Panc1 (cell line): ENCODE measurements around the gene ACTL7B. TPM values are rescaled to one million over a fixed set of nuclear protein-coding genes. Genes with fewer than 3 reads are reported as not detected.

Experiments
- ATAC-seq: fragments of 200-7000 bp; cut with Tn5 transposase; 2 replicates; pipeline ENCODE4 v1.9.1; 2020; ENCODE audit warnings: mild to moderate bottlenecking, moderate library complexity
- BruUV-seq: library from RNA; stranded (reverse); fragments of 400-500 nt; replicated peaks from 2 replicates; lab custom pipeline; 2021; lab: Mats Ljungman, UMichigan
- CTCF ChIA-PET: fragments of 300-600 bp; sonication (Branson Sonifier 250); formaldehyde crosslinking; loops from one replicate; lab custom pipeline; 2022; ENCODE audit warnings: antibody characterized with exemption; lab: Charles Lee
- POLR2A ChIA-PET: fragments of 300-600 bp; sonication (Branson Sonifier 250); formaldehyde crosslinking; loops from one replicate; lab custom pipeline; 2022; ENCODE audit warnings: antibody characterized with exemption; lab: Charles Lee
- DNase-seq: peaks from one replicate; pipeline ENCODE4 v3.0.0-alpha.2; 2010; ENCODE audit warnings: low read depth, low spot score
- H3K27ac ChIP-seq: 2 replicates; pipeline ENCODE4 v1.5.1; 2011; ENCODE audit warnings: mild to moderate bottlenecking, low read length, inconsistent platforms
- H3K27me3 ChIP-seq: fragments of 200-500 bp; sonication (Bioruptor generic); 2 replicates; pipeline ENCODE4 v1.6.0; 2014; ENCODE audit warnings: low read length, inconsistent platforms; ENCODE audit not compliant: control insufficient read depth, insufficient read depth
- H3K36me3 ChIP-seq: fragments of 200-500 bp; sonication (Bioruptor generic); 2 replicates; pipeline ENCODE4 v1.5.1; 2014; ENCODE audit warnings: inconsistent platforms, mild to moderate bottlenecking, low read length, moderate library complexity; ENCODE audit not compliant: control insufficient read depth, insufficient read depth
- H3K4me1 ChIP-seq: 2 replicates; pipeline ENCODE4 v1.5.1; 2011; ENCODE audit warnings: inconsistent platforms, mild to moderate bottlenecking, low read length, moderate library complexity; ENCODE audit not compliant: control insufficient read depth, insufficient read depth
- H3K4me3 ChIP-seq, 2 experiments: 2 replicates each; pipeline ENCODE4 v1.5.1; 2011 to 2012; ENCODE audit warnings: low read depth in 2 of 2, low read length in 2 of 2, mild to moderate bottlenecking in 2 of 2, inconsistent platforms in 1 of 2, moderate library complexity in 1 of 2
- H3K9me3 ChIP-seq: fragments of 200-500 bp; sonication (Bioruptor generic); 2 replicates; pipeline ENCODE4 v1.5.1; 2014; ENCODE audit warnings: low read depth, mild to moderate bottlenecking, inconsistent platforms, low read length, moderate library complexity; ENCODE audit not compliant: control insufficient read depth, insufficient read depth
- POLR2AphosphoS5 ChIP-seq: IDR thresholded peaks from 2 replicates; pipeline ENCODE4 v1.6.1; 2012; ENCODE audit warnings: mild to moderate bottlenecking, low read depth, low read length, moderate library complexity
- SIN3A ChIP-seq: IDR thresholded peaks from 2 replicates; pipeline ENCODE4 v1.6.1; 2012; ENCODE audit warnings: low read depth, mild to moderate bottlenecking, low read length, moderate library complexity, borderline replicate concordance; ENCODE audit not compliant: insufficient read depth
- TCF7L2 ChIP-seq: IDR thresholded peaks from 2 replicates; pipeline ENCODE4 v1.6.1; 2011; ENCODE audit warnings: mild to moderate bottlenecking, low read depth, low read length, inconsistent platforms
- in situ Hi-C: cut with HindIII; loops from 2 replicates; pipeline ENCODE4 v1.10.0; 2016; ENCODE audit warnings: low sequenced_read_pairs, low pct_unique_long_range_greater_than_20kb
- intact Hi-C: fragments of 100-400 bp; cut with micrococcal nuclease; formaldehyde crosslinking; loops from one replicate; pipeline ENCODE4 v1.10.0; 2022; ENCODE audit not compliant: unreplicated experiment
- total RNA-seq: library from RNA; stranded (reverse); gene quantifications from one replicate; pipeline ENCODE4 v1.2.1, GENCODE V29; 2021; ENCODE audit not compliant: unreplicated experiment
- TF ChIP-seq, protein P1 (sequence below): fragments of 450-650 bp; IDR thresholded peaks from 2 replicates; pipeline ENCODE4 v1.5.1; 2017; ENCODE audit warnings: mild to moderate bottlenecking
- TF ChIP-seq, protein P2 (sequence below), 2 experiments: IDR thresholded peaks; 2 replicates each; pipeline ENCODE4 v1.6.1; 2011 to 2012; ENCODE audit warnings: low read depth in 2 of 2, control low read depth in 1 of 2, low read length in 1 of 2, mild to moderate bottlenecking in 1 of 2, moderate library complexity in 1 of 2; ENCODE audit not compliant: insufficient read depth in 1 of 2

The ACTL7B gene
- total RNA-seq, 1 experiment from 2014 or later: not detected

GRCh38 chr9:108904161-108904560, 48.4 kb upstream of the ACTL7B start:
- H3K27ac ChIP-seq: no peak overlapping the region
- H3K36me3 ChIP-seq: peaks cover 5% of the 10 kb centered on the region
- H3K4me1 ChIP-seq: no peaks in the 10 kb centered on the region
- no peak for ATAC-seq
- no peak for DNase-seq
- H3K27me3 ChIP-seq: no peaks in the 10 kb centered on the region
- TF ChIP-seq POLR2AphosphoS5 (no peak), SIN3A (no peak), TCF7L2 (no peak)
- TF ChIP-seq, protein P1, sequence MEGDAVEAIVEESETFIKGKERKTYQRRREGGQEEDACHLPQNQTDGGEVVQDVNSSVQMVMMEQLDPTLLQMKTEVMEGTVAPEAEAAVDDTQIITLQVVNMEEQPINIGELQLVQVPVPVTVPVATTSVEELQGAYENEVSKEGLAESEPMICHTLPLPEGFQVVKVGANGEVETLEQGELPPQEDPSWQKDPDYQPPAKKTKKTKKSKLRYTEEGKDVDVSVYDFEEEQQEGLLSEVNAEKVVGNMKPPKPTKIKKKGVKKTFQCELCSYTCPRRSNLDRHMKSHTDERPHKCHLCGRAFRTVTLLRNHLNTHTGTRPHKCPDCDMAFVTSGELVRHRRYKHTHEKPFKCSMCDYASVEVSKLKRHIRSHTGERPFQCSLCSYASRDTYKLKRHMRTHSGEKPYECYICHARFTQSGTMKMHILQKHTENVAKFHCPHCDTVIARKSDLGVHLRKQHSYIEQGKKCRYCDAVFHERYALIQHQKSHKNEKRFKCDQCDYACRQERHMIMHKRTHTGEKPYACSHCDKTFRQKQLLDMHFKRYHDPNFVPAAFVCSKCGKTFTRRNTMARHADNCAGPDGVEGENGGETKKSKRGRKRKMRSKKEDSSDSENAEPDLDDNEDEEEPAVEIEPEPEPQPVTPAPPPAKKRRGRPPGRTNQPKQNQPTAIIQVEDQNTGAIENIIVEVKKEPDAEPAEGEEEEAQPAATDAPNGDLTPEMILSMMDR: no peak
- TF ChIP-seq, protein P2, sequence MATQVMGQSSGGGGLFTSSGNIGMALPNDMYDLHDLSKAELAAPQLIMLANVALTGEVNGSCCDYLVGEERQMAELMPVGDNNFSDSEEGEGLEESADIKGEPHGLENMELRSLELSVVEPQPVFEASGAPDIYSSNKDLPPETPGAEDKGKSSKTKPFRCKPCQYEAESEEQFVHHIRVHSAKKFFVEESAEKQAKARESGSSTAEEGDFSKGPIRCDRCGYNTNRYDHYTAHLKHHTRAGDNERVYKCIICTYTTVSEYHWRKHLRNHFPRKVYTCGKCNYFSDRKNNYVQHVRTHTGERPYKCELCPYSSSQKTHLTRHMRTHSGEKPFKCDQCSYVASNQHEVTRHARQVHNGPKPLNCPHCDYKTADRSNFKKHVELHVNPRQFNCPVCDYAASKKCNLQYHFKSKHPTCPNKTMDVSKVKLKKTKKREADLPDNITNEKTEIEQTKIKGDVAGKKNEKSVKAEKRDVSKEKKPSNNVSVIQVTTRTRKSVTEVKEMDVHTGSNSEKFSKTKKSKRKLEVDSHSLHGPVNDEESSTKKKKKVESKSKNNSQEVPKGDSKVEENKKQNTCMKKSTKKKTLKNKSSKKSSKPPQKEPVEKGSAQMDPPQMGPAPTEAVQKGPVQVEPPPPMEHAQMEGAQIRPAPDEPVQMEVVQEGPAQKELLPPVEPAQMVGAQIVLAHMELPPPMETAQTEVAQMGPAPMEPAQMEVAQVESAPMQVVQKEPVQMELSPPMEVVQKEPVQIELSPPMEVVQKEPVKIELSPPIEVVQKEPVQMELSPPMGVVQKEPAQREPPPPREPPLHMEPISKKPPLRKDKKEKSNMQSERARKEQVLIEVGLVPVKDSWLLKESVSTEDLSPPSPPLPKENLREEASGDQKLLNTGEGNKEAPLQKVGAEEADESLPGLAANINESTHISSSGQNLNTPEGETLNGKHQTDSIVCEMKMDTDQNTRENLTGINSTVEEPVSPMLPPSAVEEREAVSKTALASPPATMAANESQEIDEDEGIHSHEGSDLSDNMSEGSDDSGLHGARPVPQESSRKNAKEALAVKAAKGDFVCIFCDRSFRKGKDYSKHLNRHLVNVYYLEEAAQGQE (IDR thresholded peaks at IDR 0.05; ENCODE audit: insufficient read depth in 1 of 2, low read depth in 2 of 2, low read length in 1 of 2): no peak
- BruUV-seq: no TSS peak
- H3K4me3 ChIP-seq: no peak overlapping the region
- in situ Hi-C loops (no loop called here), intact Hi-C loops (no loop called here)
- H3K9me3 ChIP-seq: no peaks in the 10 kb centered on the region
- ChIA-PET CTCF (no interaction called here), POLR2A (no interaction called here)

DNA sequence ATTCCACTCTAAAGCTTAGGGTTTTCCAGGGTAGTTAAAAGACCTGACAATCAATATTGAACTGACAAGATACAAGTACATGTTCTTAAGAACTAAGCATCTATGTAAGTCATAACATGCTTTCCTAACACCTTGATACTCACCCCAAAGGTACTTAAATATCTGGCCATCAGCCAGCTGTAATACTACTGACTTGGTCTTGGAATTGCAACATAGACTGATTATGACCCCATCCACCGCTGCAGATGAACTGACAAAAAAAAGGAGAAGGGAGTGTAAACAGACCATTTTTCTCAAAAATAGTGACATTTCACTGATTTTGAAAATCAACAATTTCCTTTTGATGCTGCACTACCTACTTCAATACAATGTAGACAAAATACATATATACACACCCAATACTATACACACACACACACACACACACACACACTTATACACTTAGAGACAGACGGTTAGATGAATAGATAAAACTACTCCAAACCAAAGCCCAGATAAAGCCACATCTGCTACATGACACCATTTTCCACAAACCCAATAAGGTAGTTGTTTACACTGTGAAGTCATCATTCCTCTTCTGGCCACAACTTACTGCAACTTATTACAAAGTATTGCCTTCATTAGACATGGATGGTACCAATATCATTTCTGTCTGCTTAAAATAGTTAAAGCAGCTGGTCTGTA, 47.8 kb upstream of the ACTL7B start:
- in situ Hi-C loops (no loop called here), intact Hi-C loops (no loop called here)
- H3K9me3 ChIP-seq: no peaks in the 10 kb centered on the region
- no peaks in the 10 kb centered on the region for H3K27me3 ChIP-seq
- no peak overlapping the region for H3K27ac ChIP-seq
- no peak for DNase-seq
- no peak overlapping the region for H3K4me3 ChIP-seq
- CTCF ChIA-PET: no interaction called here
- no peak for ATAC-seq
- POLR2A ChIA-PET: no interaction called here
- TF ChIP-seq POLR2AphosphoS5: no peak
- no TSS peak for BruUV-seq
- peaks cover 8% of the 10 kb centered on the region for H3K36me3 ChIP-seq
- H3K4me1 ChIP-seq: no peaks in the 10 kb centered on the region

GRCh38 chr9:108900176-108900575, 44.4 kb upstream of the ACTL7B start:
- in situ Hi-C loops: no loop called here
- intact Hi-C loops: no loop called here
- H3K27ac ChIP-seq: no peak overlapping the region
- H3K9me3 ChIP-seq: no peaks in the 10 kb centered on the region
- ChIA-PET POLR2A (interaction anchor here (0.6 kb wide), 1 partner anchor 123 kb away, joined by 3 read pairs; no protein-coding TSS in a partner anchor), CTCF (no interaction called here)
- BruUV-seq: no TSS peak
- H3K27me3 ChIP-seq: no peaks in the 10 kb centered on the region
- peaks cover 8% of the 10 kb centered on the region for H3K36me3 ChIP-seq
- ATAC-seq: no peak
- TF ChIP-seq, protein P1: no peak
- TF ChIP-seq TCF7L2: no peak
- TF ChIP-seq SIN3A: no peak
- TF ChIP-seq, protein P2 (IDR thresholded peaks at IDR 0.05; ENCODE audit: insufficient read depth in 1 of 2, low read depth in 2 of 2, low read length in 1 of 2): no peak
- no peak for TF ChIP-seq POLR2AphosphoS5
- no peak overlapping the region for H3K4me3 ChIP-seq
- no peak for DNase-seq
- H3K4me1 ChIP-seq: no peaks in the 10 kb centered on the region
